Measurements from ENCODE around the gene LYRM1.

Gene LYRM1

DNA sequence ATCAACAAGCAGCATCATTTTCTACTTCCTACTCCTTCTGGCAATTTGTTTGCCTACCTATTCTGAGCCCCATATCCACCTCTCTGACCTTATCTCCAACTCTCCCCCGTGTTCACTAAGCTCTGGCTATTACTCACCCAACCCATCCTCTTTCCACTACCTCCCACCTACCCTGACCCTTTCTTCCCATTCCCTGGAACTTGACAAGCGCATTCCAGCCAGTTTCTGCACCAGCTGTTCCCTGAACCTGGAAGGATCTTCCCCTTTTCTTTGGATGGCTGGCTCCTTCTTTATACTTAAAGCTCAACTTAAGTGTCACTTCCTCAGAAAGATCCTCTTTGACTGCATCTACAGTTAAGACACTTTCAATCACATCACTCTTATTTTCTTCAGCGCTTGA is 2.6 kb upstream of the LYRM1 start:
- no peaks in the 10 kb centered on the region for H4K20me1 ChIP-seq (ENCODE audit: low read depth, low read length)
- H3K27me3 ChIP-seq (ENCODE audit: low read length): no peaks in the 10 kb centered on the region
- H2AFZ ChIP-seq (ENCODE audit: low read depth, low read length, severe bottlenecking): no peak overlapping the region
- peaks cover 33% of the 10 kb centered on the region for H3K79me2 ChIP-seq (ENCODE audit: insufficient read depth, low read length)
- no peak overlapping the region for H3K4me2 ChIP-seq (ENCODE audit: low read depth, low read length, poor library complexity, severe bottlenecking)
- H3K36me3 ChIP-seq (ENCODE audit: low read length): no peaks in the 10 kb centered on the region
- H3F3A ChIP-seq (ENCODE audit: insufficient read depth): no peaks in the 10 kb centered on the region
- H3K9me2 ChIP-seq (replicated peaks; ENCODE audit: insufficient read depth, low read length): no peaks in the 10 kb centered on the region
- H3K27ac ChIP-seq (ENCODE audit: low read depth, low read length): no peak overlapping the region
- TF ChIP-seq, protein P1, sequence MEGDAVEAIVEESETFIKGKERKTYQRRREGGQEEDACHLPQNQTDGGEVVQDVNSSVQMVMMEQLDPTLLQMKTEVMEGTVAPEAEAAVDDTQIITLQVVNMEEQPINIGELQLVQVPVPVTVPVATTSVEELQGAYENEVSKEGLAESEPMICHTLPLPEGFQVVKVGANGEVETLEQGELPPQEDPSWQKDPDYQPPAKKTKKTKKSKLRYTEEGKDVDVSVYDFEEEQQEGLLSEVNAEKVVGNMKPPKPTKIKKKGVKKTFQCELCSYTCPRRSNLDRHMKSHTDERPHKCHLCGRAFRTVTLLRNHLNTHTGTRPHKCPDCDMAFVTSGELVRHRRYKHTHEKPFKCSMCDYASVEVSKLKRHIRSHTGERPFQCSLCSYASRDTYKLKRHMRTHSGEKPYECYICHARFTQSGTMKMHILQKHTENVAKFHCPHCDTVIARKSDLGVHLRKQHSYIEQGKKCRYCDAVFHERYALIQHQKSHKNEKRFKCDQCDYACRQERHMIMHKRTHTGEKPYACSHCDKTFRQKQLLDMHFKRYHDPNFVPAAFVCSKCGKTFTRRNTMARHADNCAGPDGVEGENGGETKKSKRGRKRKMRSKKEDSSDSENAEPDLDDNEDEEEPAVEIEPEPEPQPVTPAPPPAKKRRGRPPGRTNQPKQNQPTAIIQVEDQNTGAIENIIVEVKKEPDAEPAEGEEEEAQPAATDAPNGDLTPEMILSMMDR (IDR thresholded peaks at IDR 0.05; ENCODE audit: insufficient read depth, low read length, poor library complexity, severe bottlenecking): no peak
- TF ChIP-seq EZH2phosphoT487 (conservative IDR thresholded peaks at IDR 0.05; ENCODE audit: low read length): no peak
- H3K9me3 ChIP-seq (ENCODE audit: insufficient read depth, low read length): no peaks in the 10 kb centered on the region
- H3K9ac ChIP-seq (ENCODE audit: low read length): no peak overlapping the region
- no peak overlapping the region for H3K4me3 ChIP-seq (ENCODE audit: insufficient read depth, low read length, poor library complexity, severe bottlenecking)

DNA sequence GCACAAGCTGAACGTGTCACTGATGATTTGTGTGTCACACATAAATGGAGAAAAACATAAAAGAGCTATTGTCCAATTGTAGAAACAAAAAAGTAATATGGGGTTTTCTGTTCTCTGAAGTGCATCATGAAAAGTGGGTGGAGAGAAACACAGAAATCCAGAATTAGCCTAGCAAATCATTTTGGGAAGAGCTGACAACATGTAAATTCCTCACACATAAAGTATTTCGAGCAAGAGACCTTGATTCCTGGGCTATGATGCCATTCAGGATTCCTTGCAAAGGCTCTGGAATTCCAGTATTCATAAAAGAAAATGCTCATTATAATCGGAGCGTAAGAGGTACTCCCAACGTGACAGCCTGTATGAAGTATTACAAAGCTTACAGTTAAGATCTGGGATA is 1.5 kb upstream of the LYRM1 start:
- H4K20me1 ChIP-seq (ENCODE audit: low read depth, low read length): no peaks in the 10 kb centered on the region
- no peaks in the 10 kb centered on the region for H3K36me3 ChIP-seq (ENCODE audit: low read length)
- TF ChIP-seq, protein P1 (IDR thresholded peaks at IDR 0.05; ENCODE audit: insufficient read depth, low read length, poor library complexity, severe bottlenecking): no peak
- no peak for TF ChIP-seq EZH2phosphoT487 (conservative IDR thresholded peaks at IDR 0.05; ENCODE audit: low read length)
- H3K27ac ChIP-seq (ENCODE audit: low read depth, low read length): no peak overlapping the region
- H2AFZ ChIP-seq (ENCODE audit: low read depth, low read length, severe bottlenecking): no peak overlapping the region
- H3F3A ChIP-seq (ENCODE audit: insufficient read depth): peaks cover 5% of the 10 kb centered on the region; the same call in 1 of the 2 replicates
- no peaks in the 10 kb centered on the region for H3K9me2 ChIP-seq (replicated peaks; ENCODE audit: insufficient read depth, low read length)
- peak overlapping the region; percentile 65 for H3K4me3 ChIP-seq (ENCODE audit: insufficient read depth, low read length, poor library complexity, severe bottlenecking)
- H3K4me2 ChIP-seq (ENCODE audit: low read depth, low read length, poor library complexity, severe bottlenecking): peak overlapping the region; percentile 62
- peaks cover 29% of the 10 kb centered on the region for H3K79me2 ChIP-seq (ENCODE audit: insufficient read depth, low read length)
- no peaks in the 10 kb centered on the region for H3K27me3 ChIP-seq (ENCODE audit: low read length)
- H3K9ac ChIP-seq (ENCODE audit: low read length): peak overlapping the region; percentile 74
- H3K9me3 ChIP-seq (ENCODE audit: insufficient read depth, low read length): no peaks in the 10 kb centered on the region

DNA sequence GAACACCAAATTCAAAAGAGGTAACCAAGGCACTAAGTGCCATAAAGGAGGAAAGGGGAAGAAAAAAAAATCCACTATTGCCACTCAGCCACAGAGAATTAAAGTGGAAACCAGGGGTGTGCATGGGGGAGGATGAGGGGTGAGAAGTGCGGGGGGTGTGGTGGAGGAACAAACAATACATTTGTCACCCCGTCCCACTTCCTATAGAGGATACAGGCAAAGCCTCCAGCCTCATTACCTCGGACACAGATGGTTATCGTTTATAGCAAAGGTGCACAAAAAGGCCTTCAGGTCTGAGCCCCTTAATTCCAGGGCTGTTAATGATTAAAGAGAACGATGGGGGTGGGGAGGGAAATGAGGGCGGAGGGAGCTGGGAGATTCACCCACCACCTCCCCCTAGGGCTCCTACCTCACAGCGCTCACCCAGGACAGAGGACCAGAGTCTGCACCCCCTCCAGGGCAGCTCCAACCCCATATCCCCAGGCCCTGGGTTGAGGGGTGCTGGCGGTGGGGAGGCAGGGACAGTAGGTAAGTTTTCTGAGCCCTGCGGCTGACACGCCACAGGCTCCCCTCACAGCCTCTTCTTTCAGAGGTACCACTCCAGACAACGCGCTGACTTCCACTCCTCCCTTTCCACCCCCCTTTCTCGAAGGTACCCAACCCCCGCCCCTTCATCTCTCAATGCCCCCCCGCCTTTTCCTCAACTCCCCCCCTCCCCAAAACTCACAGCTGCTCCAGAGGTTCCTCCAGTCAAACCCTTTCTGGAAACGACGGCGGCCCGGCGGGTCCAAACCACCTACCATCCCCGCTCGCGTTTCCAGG is 883 bp upstream of the LYRM1 start:
- peak overlapping the region; percentile 71 for H2AFZ ChIP-seq (ENCODE audit: low read depth, low read length, severe bottlenecking)
- H3K4me3 ChIP-seq (ENCODE audit: insufficient read depth, low read length, poor library complexity, severe bottlenecking): peak overlapping the region; percentile 65
- H3K79me2 ChIP-seq (ENCODE audit: insufficient read depth, low read length): peaks cover 25% of the 10 kb centered on the region
- no peaks in the 10 kb centered on the region for H3K9me3 ChIP-seq (ENCODE audit: insufficient read depth, low read length)
- H3K9ac ChIP-seq (ENCODE audit: low read length): peak overlapping the region; percentile 74
- peak overlapping the region; percentile 62 for H3K4me2 ChIP-seq (ENCODE audit: low read depth, low read length, poor library complexity, severe bottlenecking)
- H3K36me3 ChIP-seq (ENCODE audit: low read length): no peaks in the 10 kb centered on the region
- H3K27me3 ChIP-seq (ENCODE audit: low read length): no peaks in the 10 kb centered on the region
- TF ChIP-seq, protein P1 (IDR thresholded peaks at IDR 0.05; ENCODE audit: insufficient read depth, low read length, poor library complexity, severe bottlenecking): no peak
- TF ChIP-seq EZH2phosphoT487 (conservative IDR thresholded peaks at IDR 0.05; ENCODE audit: low read length): no peak
- H3K9me2 ChIP-seq (replicated peaks; ENCODE audit: insufficient read depth, low read length): no peaks in the 10 kb centered on the region
- 0 out of 2 replicates have a peak overlapping the region, but pooled peaks have one; percentile 71 for H3K27ac ChIP-seq (ENCODE audit: low read depth, low read length)
- peaks cover 11% of the 10 kb centered on the region for H3F3A ChIP-seq (ENCODE audit: insufficient read depth)
- no peaks in the 10 kb centered on the region for H4K20me1 ChIP-seq (ENCODE audit: low read depth, low read length)
